K562 (cell line): Measurements from ENCODE around the gene EFCAB9. TPM values are rescaled to one million over a fixed set of nuclear protein-coding genes. Genes with fewer than 3 reads are reported as not detected.
A peak's percentile ranks its signal among the peaks of the same experiment; 100 is the strongest.

Source experiments
- BRF1 ChIP-seq: IDR thresholded peaks from 3 replicates; pipeline ENCODE4 v1.6.1; 2011; ENCODE audit warnings: borderline replicate concordance, mild to moderate bottlenecking; ENCODE audit not compliant: insufficient read length; ENCODE audit errors: extremely low read depth
- CAMTA2 ChIP-seq: fragments of 250-450 bp; sonication (Bioruptor Pico); conservative IDR thresholded peaks from 2 replicates; pipeline ENCODE4 v1.5.1; 2022
- EP300 ChIP-seq: IDR thresholded peaks from 2 replicates; pipeline ENCODE4 v1.6.1; 2012; ENCODE audit warnings: low read length, improper control_type of control experiment
- ETV5 ChIP-seq: sonication (generic); formaldehyde crosslinking; IDR thresholded peaks from 2 replicates; pipeline ENCODE4 v1.4.0; 2020; ENCODE audit warnings: low read depth, mild to moderate bottlenecking, missing genetic modification reagents
- FOXK2 ChIP-seq, 2 experiments: fragments of 450-650 bp; IDR thresholded peaks in 1 of 2; conservative IDR thresholded peaks in 1 of 2; 2 replicates each; pipeline ENCODE4 v1.6.1; 2016; ENCODE audit warnings: low read depth in 2 of 2, mild to moderate bottlenecking in 1 of 2
- NFE2 ChIP-seq: IDR thresholded peaks from 2 replicates; pipeline ENCODE4 v1.6.1; 2014; ENCODE audit warnings: antibody characterized with exemption, low read depth
- NFE2L1 ChIP-seq: fragments of 450-650 bp; IDR thresholded peaks from 2 replicates; pipeline ENCODE4 v1.6.1; 2016; ENCODE audit warnings: missing genetic modification characterization, low read depth, mild to moderate bottlenecking, missing compliant biosample characterization, moderate library complexity, borderline replicate concordance
- NFIC ChIP-seq: fragments of 450-650 bp; IDR thresholded peaks from 2 replicates; pipeline ENCODE4 v1.6.1; 2017; ENCODE audit warnings: mild to moderate bottlenecking, inconsistent platforms
- RNF2 ChIP-seq: sonication (generic); IDR thresholded peaks from 2 replicates; pipeline ENCODE4 v1.6.1; 2016
- SP1 ChIP-seq: sonication (generic); formaldehyde crosslinking; IDR thresholded peaks from 2 replicates; pipeline ENCODE4 v1.8.1; 2022; ENCODE audit warnings: mild to moderate bottlenecking, missing genetic modification reagents
- TCF7 ChIP-seq: sonication (generic); IDR thresholded peaks from 2 replicates; pipeline ENCODE4 v1.6.1; 2016; ENCODE audit warnings: antibody characterized with exemption, borderline replicate concordance
- ZNF217 ChIP-seq: sonication (generic); formaldehyde crosslinking; IDR thresholded peaks from 2 replicates; pipeline ENCODE4 v1.8.0; 2022; ENCODE audit warnings: mild to moderate bottlenecking, missing genetic modification reagents
- ZNF408 ChIP-seq: fragments of 250-450 bp; sonication (Bioruptor Pico); IDR thresholded peaks from 2 replicates; pipeline ENCODE4 v1.4.0; 2020; ENCODE audit warnings: low read depth, mild to moderate bottlenecking, moderate library complexity
- ZNF75A ChIP-seq: fragments of 450-650 bp; formaldehyde crosslinking; IDR thresholded peaks from 2 replicates; pipeline ENCODE4 v1.4.0; 2020; ENCODE audit warnings: mild to moderate bottlenecking
- polyA plus RNA-seq, 8 experiments: library from polyadenylated mRNA; depleted of rRNA in 4 of 8; stranded (reverse) in 5 of 8; unstranded in 3 of 8; fragments of >200 nt; fragmentation: Nextera tagmentation in 2 of 8; fragmentation: Illumina TruSeq in 1 of 8; extraction: Ambion mirVana in 2 of 8; extraction: Trizol in 1 of 8; gene quantifications; 2 replicates each; pipeline versions ENCODE4 v1.2.1 to v1.2.3, GENCODE V29; 2011 to 2014; ENCODE audit warnings: inconsistent platforms in 1 of 8, missing spikeins in 1 of 8
- total RNA-seq, 7 experiments: library from RNA; depleted of rRNA in 6 of 7; stranded (reverse); fragments of >200 nt in 6 of 7; fragmentation: Illumina TruSeq in 2 of 7; extraction: Trizol in 2 of 7; gene quantifications; 2 replicates each; pipeline versions ENCODE4 v1.2.1 to v1.2.3, GENCODE V29; 2011 to 2021; ENCODE audit warnings: low replicate concordance in 1 of 7
- TF ChIP-seq, protein P1 (sequence below): sonication (generic); formaldehyde crosslinking; IDR thresholded peaks from 2 replicates; pipeline ENCODE4 v1.4.0; 2020; ENCODE audit warnings: mild to moderate bottlenecking, missing genetic modification reagents
- TF ChIP-seq, protein P2 (sequence below), 2 experiments: IDR thresholded peaks; 2 replicates each; pipeline ENCODE4 v1.6.1; 2011; ENCODE audit warnings: borderline replicate concordance in 1 of 2, control low read depth in 1 of 2, low read depth in 1 of 2, low read length in 1 of 2, mild to moderate bottlenecking in 1 of 2, mixed read lengths in 1 of 2, moderate library complexity in 1 of 2; ENCODE audit not compliant: insufficient read depth in 1 of 2, insufficient read length in 1 of 2, poor library complexity in 1 of 2, severe bottlenecking in 1 of 2; ENCODE audit errors: extremely low read depth in 1 of 2
- TF ChIP-seq, protein P3 (sequence below): IDR thresholded peaks from 3 replicates; pipeline ENCODE4 v1.6.1; 2011; ENCODE audit warnings: borderline replicate concordance, mild to moderate bottlenecking, moderate library complexity; ENCODE audit not compliant: insufficient read length; ENCODE audit errors: extremely low read depth

The EFCAB9 gene
- total and polyA plus RNA-seq, 9 of the 15 experiments (the other 6 are each of a cell fraction or from before 2014, with no cell fraction given), result not detected

DNA sequence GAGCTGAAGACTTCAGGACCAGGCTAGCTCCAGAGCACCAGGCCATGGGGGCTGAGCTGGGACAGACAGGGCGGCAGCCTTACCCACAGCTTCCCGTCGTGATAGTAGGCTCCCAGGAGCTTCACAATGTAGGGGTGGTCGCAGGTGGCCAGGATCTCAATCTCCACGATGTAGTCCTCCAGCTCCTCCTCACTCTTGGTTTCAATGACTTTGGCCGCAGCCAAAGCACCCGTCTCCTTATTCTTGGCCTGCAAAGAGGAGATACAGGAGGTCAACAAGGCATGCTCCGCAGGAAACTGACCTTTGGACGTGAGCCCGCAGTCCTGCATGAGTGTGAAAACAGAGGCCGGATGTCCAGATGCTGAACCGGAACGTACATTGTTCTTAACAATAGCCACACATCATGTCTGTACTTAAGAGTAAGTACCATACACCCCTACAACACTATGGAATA lies 37.4 kb upstream of the EFCAB9 start (continued):
- TF ChIP-seq NFE2L1, result no peak
- TF ChIP-seq FOXK2 (conservative IDR thresholded peaks at IDR 0.05 in 1 of 2, IDR thresholded peaks at IDR 0.05 in 1 of 2; ENCODE audit: low read depth in 2 of 2), result peak; percentile 54 to 62; a peak in 3 of 4 replicates
- TF ChIP-seq CAMTA2 (CRISPR knock-in tag), result no peak
- TF ChIP-seq TCF7, result no peak
- TF ChIP-seq ZNF75A (CRISPR knock-in tag), result no peak
- TF ChIP-seq NFIC, result peak; percentile 88
- no peak for TF ChIP-seq BRF1
- no peak for TF ChIP-seq ETV5
- peak; percentile 23; the same call in 1 of the 2 replicates for TF ChIP-seq EP300
- TF ChIP-seq, protein P1, sequence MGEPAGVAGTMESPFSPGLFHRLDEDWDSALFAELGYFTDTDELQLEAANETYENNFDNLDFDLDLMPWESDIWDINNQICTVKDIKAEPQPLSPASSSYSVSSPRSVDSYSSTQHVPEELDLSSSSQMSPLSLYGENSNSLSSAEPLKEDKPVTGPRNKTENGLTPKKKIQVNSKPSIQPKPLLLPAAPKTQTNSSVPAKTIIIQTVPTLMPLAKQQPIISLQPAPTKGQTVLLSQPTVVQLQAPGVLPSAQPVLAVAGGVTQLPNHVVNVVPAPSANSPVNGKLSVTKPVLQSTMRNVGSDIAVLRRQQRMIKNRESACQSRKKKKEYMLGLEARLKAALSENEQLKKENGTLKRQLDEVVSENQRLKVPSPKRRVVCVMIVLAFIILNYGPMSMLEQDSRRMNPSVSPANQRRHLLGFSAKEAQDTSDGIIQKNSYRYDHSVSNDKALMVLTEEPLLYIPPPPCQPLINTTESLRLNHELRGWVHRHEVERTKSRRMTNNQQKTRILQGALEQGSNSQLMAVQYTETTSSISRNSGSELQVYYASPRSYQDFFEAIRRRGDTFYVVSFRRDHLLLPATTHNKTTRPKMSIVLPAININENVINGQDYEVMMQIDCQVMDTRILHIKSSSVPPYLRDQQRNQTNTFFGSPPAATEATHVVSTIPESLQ (CRISPR knock-in tag), result no peak
- TF ChIP-seq, protein P2, sequence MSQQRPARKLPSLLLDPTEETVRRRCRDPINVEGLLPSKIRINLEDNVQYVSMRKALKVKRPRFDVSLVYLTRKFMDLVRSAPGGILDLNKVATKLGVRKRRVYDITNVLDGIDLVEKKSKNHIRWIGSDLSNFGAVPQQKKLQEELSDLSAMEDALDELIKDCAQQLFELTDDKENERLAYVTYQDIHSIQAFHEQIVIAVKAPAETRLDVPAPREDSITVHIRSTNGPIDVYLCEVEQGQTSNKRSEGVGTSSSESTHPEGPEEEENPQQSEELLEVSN (IDR thresholded peaks at IDR 0.05; ENCODE audit: borderline replicate concordance in 1 of 2, extremely low read depth in 1 of 2, insufficient read depth in 1 of 2, insufficient read length in 1 of 2, low read depth in 1 of 2, low read length in 1 of 2, poor library complexity in 1 of 2, severe bottlenecking in 1 of 2), result peak in 1 of 2 experiments; percentile 41
- no peak for TF ChIP-seq ZNF217 (CRISPR knock-in tag)
- TF ChIP-seq, protein P3, sequence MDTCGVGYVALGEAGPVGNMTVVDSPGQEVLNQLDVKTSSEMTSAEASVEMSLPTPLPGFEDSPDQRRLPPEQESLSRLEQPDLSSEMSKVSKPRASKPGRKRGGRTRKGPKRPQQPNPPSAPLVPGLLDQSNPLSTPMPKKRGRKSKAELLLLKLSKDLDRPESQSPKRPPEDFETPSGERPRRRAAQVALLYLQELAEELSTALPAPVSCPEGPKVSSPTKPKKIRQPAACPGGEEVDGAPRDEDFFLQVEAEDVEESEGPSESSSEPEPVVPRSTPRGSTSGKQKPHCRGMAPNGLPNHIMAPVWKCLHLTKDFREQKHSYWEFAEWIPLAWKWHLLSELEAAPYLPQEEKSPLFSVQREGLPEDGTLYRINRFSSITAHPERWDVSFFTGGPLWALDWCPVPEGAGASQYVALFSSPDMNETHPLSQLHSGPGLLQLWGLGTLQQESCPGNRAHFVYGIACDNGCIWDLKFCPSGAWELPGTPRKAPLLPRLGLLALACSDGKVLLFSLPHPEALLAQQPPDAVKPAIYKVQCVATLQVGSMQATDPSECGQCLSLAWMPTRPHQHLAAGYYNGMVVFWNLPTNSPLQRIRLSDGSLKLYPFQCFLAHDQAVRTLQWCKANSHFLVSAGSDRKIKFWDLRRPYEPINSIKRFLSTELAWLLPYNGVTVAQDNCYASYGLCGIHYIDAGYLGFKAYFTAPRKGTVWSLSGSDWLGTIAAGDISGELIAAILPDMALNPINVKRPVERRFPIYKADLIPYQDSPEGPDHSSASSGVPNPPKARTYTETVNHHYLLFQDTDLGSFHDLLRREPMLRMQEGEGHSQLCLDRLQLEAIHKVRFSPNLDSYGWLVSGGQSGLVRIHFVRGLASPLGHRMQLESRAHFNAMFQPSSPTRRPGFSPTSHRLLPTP, result no peak
- TF ChIP-seq ZNF408 (CRISPR knock-in tag), result no peak
- TF ChIP-seq SP1, result no peak
- TF ChIP-seq RNF2, result no peak
- 0 out of 2 replicates have a peak, but pooled peaks have one; percentile 11 for TF ChIP-seq NFE2
